Fibroblast of lung (primary cell): ENCODE results near the gene TNNC2. TPM values are rescaled to one million over a fixed set of nuclear protein-coding genes. Genes with fewer than 3 reads are reported as not detected.
A peak's percentile ranks its signal among the peaks of the same experiment; 100 is the strongest.

Experiments
- DNase-seq, 2 donors: peaks; one replicate each; pipeline versions ENCODE4 v3.0.0 to v3.0.0-alpha.2; 2010; ENCODE audit warnings: low read depth in 2 of 2
- H2AFZ ChIP-seq: 2 replicates; pipeline ENCODE4 v1.5.1; 2012; ENCODE audit warnings: low read length, control low read depth, inconsistent platforms
- H3K27ac ChIP-seq: 2 replicates; pipeline ENCODE4 v1.5.1; 2011; ENCODE audit warnings: low read length, control low read depth; ENCODE audit not compliant: insufficient read depth
- H3K27me3 ChIP-seq: 2 replicates; pipeline ENCODE4 v1.5.1; 2011; ENCODE audit warnings: mild to moderate bottlenecking, low read length; ENCODE audit not compliant: control insufficient read depth, insufficient read depth
- H3K36me3 ChIP-seq: 2 replicates; pipeline ENCODE4 v1.5.1; 2011; ENCODE audit warnings: low read length; ENCODE audit not compliant: control insufficient read depth, insufficient read depth
- H3K4me1 ChIP-seq: 2 replicates; pipeline ENCODE4 v1.5.1; 2011; ENCODE audit warnings: low read length; ENCODE audit not compliant: control insufficient read depth, insufficient read depth; ENCODE audit errors: extremely low read depth
- H3K4me2 ChIP-seq: 2 replicates; pipeline ENCODE4 v1.5.1; 2011; ENCODE audit warnings: low read length, control low read depth; ENCODE audit not compliant: insufficient read depth; ENCODE audit errors: extremely low read depth
- H3K4me3 ChIP-seq, 4 experiments: fragments of 200-600 bp in 1 of 4; sonication (generic) in 1 of 4; replicated peaks in 1 of 4; 2 replicates each; pipeline ENCODE4 v1.5.1; 2011 to 2016; ENCODE audit warnings: low read length in 4 of 4, low read depth in 3 of 4, mild to moderate bottlenecking in 3 of 4, control low read depth in 2 of 4, inconsistent platforms in 1 of 4, mixed read lengths in 1 of 4; ENCODE audit not compliant: insufficient read depth in 1 of 4; ENCODE audit errors: control extremely low read depth in 1 of 4
- H3K79me2 ChIP-seq: 2 replicates; pipeline ENCODE4 v1.5.1; 2012; ENCODE audit warnings: mild to moderate bottlenecking, low read length, inconsistent platforms; ENCODE audit not compliant: control insufficient read depth, insufficient read depth
- H3K9ac ChIP-seq: 2 replicates; pipeline ENCODE4 v1.5.1; 2011; ENCODE audit warnings: mild to moderate bottlenecking, low read length, control low read depth; ENCODE audit not compliant: insufficient read depth
- H3K9me3 ChIP-seq: 2 replicates; pipeline ENCODE4 v1.5.1; 2012; ENCODE audit warnings: low read depth, low read length; ENCODE audit not compliant: control insufficient read depth, insufficient read depth
- H4K20me1 ChIP-seq: 2 replicates; pipeline ENCODE4 v1.5.1; 2011; ENCODE audit warnings: low read length; ENCODE audit not compliant: control insufficient read depth, insufficient read depth; ENCODE audit errors: extremely low read depth
- EZH2 ChIP-seq: IDR thresholded peaks from 2 replicates; pipeline ENCODE4 v1.5.1; 2012; ENCODE audit warnings: low read length, control low read depth, mild to moderate bottlenecking; ENCODE audit errors: missing control alignments
- polyA plus RNA-seq, 2 donors: library from polyadenylated mRNA; depleted of rRNA in 1 of 2; stranded (reverse) in 1 of 2; unstranded in 1 of 2; fragments of >200 nt; gene quantifications; 2 replicates each; pipeline ENCODE4 v1.2.1, GENCODE V29; 2011 to 2012; ENCODE audit warnings: missing spikeins in 1 of 2
- total RNA-seq: library from RNA; depleted of rRNA; stranded (reverse); fragments of >200 nt; gene quantifications from 2 replicates; pipeline ENCODE4 v1.2.1, GENCODE V29; 2014
- TF ChIP-seq, protein P1 (sequence below), 2 donors: IDR thresholded peaks in 1 of 2; conservative IDR thresholded peaks in 1 of 2; 1 replicate in 1 of 2; 2 replicates in 1 of 2; pipeline ENCODE4 v1.5.1; 2011 to 2012; ENCODE audit warnings: low read length in 2 of 2, control low read depth in 1 of 2, inconsistent platforms in 1 of 2, low read depth in 1 of 2, mild to moderate bottlenecking in 1 of 2

Gene TNNC2
- total and polyA plus RNA-seq, 2 donors (not counting 1 experiment from before 2014, with no cell fraction given) = 1.3 to 1.4 TPM

DNA sequence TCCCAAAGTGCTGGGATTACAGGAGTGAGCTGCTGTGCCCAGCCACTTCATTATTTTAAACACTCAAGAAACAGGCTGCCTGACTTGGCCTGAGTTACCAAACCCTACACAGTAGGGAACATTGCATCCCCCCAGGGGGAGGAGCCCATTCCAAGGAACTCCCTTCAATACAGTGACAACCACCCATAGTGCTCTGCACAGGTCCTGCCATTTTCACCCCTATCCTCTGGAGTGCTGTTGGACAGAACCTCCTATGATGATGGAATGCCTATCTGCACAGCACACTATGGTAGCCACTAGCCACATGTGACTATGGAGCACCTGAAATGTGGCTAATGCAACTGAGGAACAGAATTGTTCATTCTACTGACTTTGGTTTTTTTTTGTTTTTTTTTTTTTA lies 18.3 kb upstream of the TNNC2 start:
- H3K4me1 ChIP-seq = no peaks in the 10 kb centered on the region
- DNase-seq = no peak
- no peak overlapping the region for H3K4me3 ChIP-seq
- peaks cover 23% of the 10 kb centered on the region for H3K36me3 ChIP-seq
- no peak overlapping the region for H2AFZ ChIP-seq
- no peaks in the 10 kb centered on the region for H3K79me2 ChIP-seq
- no peak overlapping the region for H3K9ac ChIP-seq
- H3K27ac ChIP-seq = no peak overlapping the region
- no peak for TF ChIP-seq EZH2
- TF ChIP-seq, protein P1, sequence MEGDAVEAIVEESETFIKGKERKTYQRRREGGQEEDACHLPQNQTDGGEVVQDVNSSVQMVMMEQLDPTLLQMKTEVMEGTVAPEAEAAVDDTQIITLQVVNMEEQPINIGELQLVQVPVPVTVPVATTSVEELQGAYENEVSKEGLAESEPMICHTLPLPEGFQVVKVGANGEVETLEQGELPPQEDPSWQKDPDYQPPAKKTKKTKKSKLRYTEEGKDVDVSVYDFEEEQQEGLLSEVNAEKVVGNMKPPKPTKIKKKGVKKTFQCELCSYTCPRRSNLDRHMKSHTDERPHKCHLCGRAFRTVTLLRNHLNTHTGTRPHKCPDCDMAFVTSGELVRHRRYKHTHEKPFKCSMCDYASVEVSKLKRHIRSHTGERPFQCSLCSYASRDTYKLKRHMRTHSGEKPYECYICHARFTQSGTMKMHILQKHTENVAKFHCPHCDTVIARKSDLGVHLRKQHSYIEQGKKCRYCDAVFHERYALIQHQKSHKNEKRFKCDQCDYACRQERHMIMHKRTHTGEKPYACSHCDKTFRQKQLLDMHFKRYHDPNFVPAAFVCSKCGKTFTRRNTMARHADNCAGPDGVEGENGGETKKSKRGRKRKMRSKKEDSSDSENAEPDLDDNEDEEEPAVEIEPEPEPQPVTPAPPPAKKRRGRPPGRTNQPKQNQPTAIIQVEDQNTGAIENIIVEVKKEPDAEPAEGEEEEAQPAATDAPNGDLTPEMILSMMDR (conservative IDR thresholded peaks at IDR 0.05 in 1 of 2, IDR thresholded peaks at IDR 0.05 in 1 of 2; ENCODE audit: low read depth in 1 of 2, low read length in 2 of 2) = no peak
- H3K9me3 ChIP-seq = no peaks in the 10 kb centered on the region
- H3K27me3 ChIP-seq = no peaks in the 10 kb centered on the region
- no peak overlapping the region for H3K4me2 ChIP-seq
- no peaks in the 10 kb centered on the region for H4K20me1 ChIP-seq

DNA sequence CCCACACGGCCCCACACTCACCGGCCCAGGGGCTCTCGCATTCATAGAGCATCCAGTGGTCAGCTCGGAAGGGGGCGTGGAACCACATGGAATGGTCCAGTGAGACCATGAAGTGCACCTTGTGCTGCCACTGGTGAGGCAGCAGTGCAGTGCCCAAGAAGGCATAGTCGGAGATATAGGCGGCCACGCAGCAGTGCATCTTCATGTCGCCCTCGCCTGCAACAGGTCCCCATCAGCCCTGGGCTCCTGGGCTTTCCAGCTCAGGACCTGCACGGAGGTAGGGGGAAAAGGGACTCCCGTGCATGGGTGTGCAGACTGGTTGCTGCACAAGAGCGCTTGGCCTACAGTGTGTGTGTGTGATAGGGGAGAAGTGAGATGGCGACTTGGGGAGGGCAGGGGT lies 16.4 kb upstream of the TNNC2 start:
- Histone ChIP-seq H3K4me1 (no peaks in the 10 kb centered on the region), H4K20me1 (no peaks in the 10 kb centered on the region), H3K4me3 (no peak overlapping the region), H3K27me3 (no peaks in the 10 kb centered on the region), H3K36me3 (peaks cover 26% of the 10 kb centered on the region), H3K9me3 (no peaks in the 10 kb centered on the region), H3K4me2 (no peak overlapping the region), H3K9ac (no peak overlapping the region), H2AFZ (no peak overlapping the region), H3K27ac (no peak overlapping the region), H3K79me2 (no peaks in the 10 kb centered on the region)
- DNase-seq = no peak
- TF ChIP-seq EZH2 = no peak
- TF ChIP-seq, protein P1 (conservative IDR thresholded peaks at IDR 0.05 in 1 of 2, IDR thresholded peaks at IDR 0.05 in 1 of 2; ENCODE audit: low read depth in 1 of 2, low read length in 2 of 2) = no peak

DNA sequence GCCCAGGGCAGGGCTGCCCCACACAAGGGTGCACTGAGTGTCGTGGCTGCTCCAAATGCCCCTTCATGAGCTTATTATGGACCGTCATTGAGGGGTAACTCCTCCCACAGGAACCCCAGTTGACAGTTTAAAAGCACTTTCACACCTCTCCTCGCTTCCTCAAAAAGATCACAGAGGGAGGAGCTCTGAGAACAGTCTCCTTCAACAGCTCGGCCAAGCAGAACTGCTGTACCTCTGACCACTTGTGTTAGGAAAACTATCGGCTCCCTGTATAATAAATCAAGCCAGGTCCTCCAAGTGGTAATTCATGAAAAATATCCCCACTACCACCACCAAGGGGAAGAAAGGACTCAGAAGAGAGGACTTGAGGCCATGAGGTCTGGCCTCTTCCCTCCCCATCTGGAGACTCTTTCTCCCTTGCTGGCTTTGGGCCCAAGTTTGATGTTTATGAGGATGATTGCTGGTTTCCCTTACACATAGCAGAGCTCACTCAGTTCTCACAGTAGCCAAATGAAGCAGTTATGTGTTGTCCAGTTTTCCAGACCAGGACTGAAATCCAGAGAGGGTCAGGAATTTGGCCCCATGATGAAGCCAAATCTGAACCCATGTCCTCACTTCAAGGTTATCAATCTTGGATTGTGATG lies 15.2 kb upstream of the TNNC2 start:
- H3K27ac ChIP-seq = peak overlapping the region; percentile 7
- peaks cover 24% of the 10 kb centered on the region for H3K36me3 ChIP-seq

More for the DNA sequence above, 15.2 kb upstream of the TNNC2 start:
- no peaks in the 10 kb centered on the region for H3K79me2 ChIP-seq
- no peaks in the 10 kb centered on the region for H4K20me1 ChIP-seq
- no peaks in the 10 kb centered on the region for H3K9me3 ChIP-seq
- no peaks in the 10 kb centered on the region for H3K27me3 ChIP-seq
- no peak overlapping the region for H3K4me3 ChIP-seq
- no peak overlapping the region for H3K9ac ChIP-seq
- no peak overlapping the region for H3K4me2 ChIP-seq
- TF ChIP-seq EZH2 = no peak
- TF ChIP-seq, protein P1 (conservative IDR thresholded peaks at IDR 0.05 in 1 of 2, IDR thresholded peaks at IDR 0.05 in 1 of 2; ENCODE audit: low read depth in 1 of 2, low read length in 2 of 2) = no peak
- no peaks in the 10 kb centered on the region for H3K4me1 ChIP-seq
- peak; percentile 12 to 69 for DNase-seq
- no peak overlapping the region for H2AFZ ChIP-seq
